Natural killer cell (primary cell): Measurements from ENCODE around the gene LINS1. TPM values are rescaled to one million over a fixed set of nuclear protein-coding genes. Genes with fewer than 3 reads are reported as not detected.

Experiments used
- ATAC-seq, 3 donors: fragments of 150-1000 bp in 2 of 3; fragments of 200-7000 bp in 1 of 3; cut with Tn5 transposase; 1 replicate in 1 of 3; 2 replicates in 2 of 3; pipeline ENCODE4 v1.10.0; 2021; ENCODE audit warnings: mild to moderate bottlenecking in 2 of 3, moderate library complexity in 2 of 3
- DNase-seq, 2 donors: peaks; one replicate each; pipeline versions ENCODE4 v3.0.0 to v3.0.0-alpha.2; 2013 to 2021; ENCODE audit warnings: mixed read lengths in 1 of 2
- H3K27ac ChIP-seq: one replicate; pipeline ENCODE4 v1.5.1; 2013; ENCODE audit warnings: mild to moderate bottlenecking, low read length
- H3K27me3 ChIP-seq: one replicate; pipeline ENCODE4 v1.6.1; 2013; ENCODE audit warnings: low read length; ENCODE audit not compliant: control insufficient read depth, insufficient read depth
- H3K36me3 ChIP-seq: one replicate; pipeline ENCODE4 v1.6.1; 2013; ENCODE audit warnings: low read length; ENCODE audit not compliant: control insufficient read depth, insufficient read depth
- H3K4me1 ChIP-seq: one replicate; pipeline ENCODE4 v1.6.1; 2013; ENCODE audit warnings: low read length; ENCODE audit not compliant: control insufficient read depth, insufficient read depth
- H3K4me3 ChIP-seq: one replicate; pipeline ENCODE4 v1.5.1; 2013; ENCODE audit warnings: low read length
- H3K9me3 ChIP-seq: one replicate; pipeline ENCODE4 v1.6.1; 2013; ENCODE audit warnings: low read length; ENCODE audit not compliant: control insufficient read depth, insufficient read depth
- H3K27ac Mint-ChIP-seq, 2 donors: one replicate each; pipeline ENCODE4 v1.8.0; 2022; ENCODE audit warnings: mild to moderate bottlenecking in 2 of 2, mixed read lengths in 2 of 2, moderate library complexity in 1 of 2
- H3K27me3 Mint-ChIP-seq, 2 donors: one replicate each; pipeline ENCODE4 v1.8.0; 2022; ENCODE audit warnings: low read depth in 2 of 2, mixed read lengths in 2 of 2
- H3K36me3 Mint-ChIP-seq: one replicate; pipeline ENCODE4 v1.8.0; 2022; ENCODE audit warnings: mixed read lengths
- H3K4me1 Mint-ChIP-seq, 2 donors: one replicate each; pipeline ENCODE4 v1.8.0; 2022; ENCODE audit warnings: mixed read lengths in 2 of 2
- H3K4me3 Mint-ChIP-seq: one replicate; pipeline ENCODE4 v1.8.0; 2022; ENCODE audit warnings: mild to moderate bottlenecking, moderate library complexity, mixed read lengths
- H3K9me3 Mint-ChIP-seq, 2 donors: one replicate each; pipeline ENCODE4 v1.8.0; 2022; ENCODE audit warnings: mixed read lengths in 2 of 2
- CTCF ChIP-seq: fragments of 200-600 bp; IDR thresholded peaks from one replicate; pipeline ENCODE4 v1.8.0; 2022; ENCODE audit warnings: antibody characterized with exemption
- WGBS: methylation state at CpG from one replicate; pipeline ENCODE4 v1.1.7; 2013; ENCODE audit warnings: missing lambda C conversion rate; ENCODE audit not compliant: insufficient coverage; 5-methylcytosine and 5-hydroxymethylcytosine counted together
- intact Hi-C: fragments of 100-400 bp; cut with micrococcal nuclease; formaldehyde crosslinking; loops from one replicate; pipeline ENCODE4 v1.14.2; 2022
- total RNA-seq, 4 donors: library from RNA; stranded (reverse); fragments of 120-200 nt in 1 of 4; gene quantifications; one replicate each; pipeline versions ENCODE4 v1.2.3 to v1.2.4, GENCODE V29; 2013 to 2022

The LINS1 gene
- total RNA-seq, 3 donors from 2014 or later (not counting 1 experiment from before 2014, with no cell fraction given), result 26.1 to 28.2 (median 26.7) TPM

GRCh38 chr15:100537331-100537730 lies 64.7 kb downstream of the LINS1 start:
- no peaks in the 10 kb centered on the region for H3K4me1 ChIP-seq
- H3K4me1 Mint-ChIP-seq, result no peaks in the 10 kb centered on the region
- peaks cover 6 to 33% of the 10 kb centered on the region in 2 donors for H3K27me3 Mint-ChIP-seq
- H3K4me3 ChIP-seq, result no peak overlapping the region
- no peak overlapping the region for H3K27ac Mint-ChIP-seq
- no peak for TF ChIP-seq CTCF
- ATAC-seq (peak in 1 of 3 donors; percentile 50), DNase-seq (no peak)
- H3K27ac ChIP-seq, result no peak overlapping the region
- 11% methylated on average over 1 of the region's 2 CpGs for WGBS
- H3K36me3 ChIP-seq, result no peaks in the 10 kb centered on the region
- no peaks in the 10 kb centered on the region for H3K27me3 ChIP-seq
- intact Hi-C loops, result no loop called here
- H3K9me3 Mint-ChIP-seq, result peaks cover 5% of the 10 kb centered on the region in 2 donors
- H3K36me3 Mint-ChIP-seq, result peaks cover 9% of the 10 kb centered on the region
- H3K4me3 Mint-ChIP-seq, result no peak overlapping the region
- H3K9me3 ChIP-seq, result peaks cover 5% of the 10 kb centered on the region

GRCh38 chr15:100536733-100537132 lies 65.3 kb downstream of the LINS1 start:
- Mint-ChIP-seq H3K4me1 (no peaks in the 10 kb centered on the region), H3K36me3 (peaks cover 9% of the 10 kb centered on the region), H3K4me3 (no peak overlapping the region), H3K27ac (no peak overlapping the region), H3K27me3 (peaks cover 8 to 35% of the 10 kb centered on the region in 2 donors), H3K9me3 (peaks cover 5% of the 10 kb centered on the region in 2 donors)
- H3K9me3 ChIP-seq, result peaks cover 5% of the 10 kb centered on the region
- no peaks in the 10 kb centered on the region for H3K36me3 ChIP-seq
- no peak overlapping the region for H3K4me3 ChIP-seq
- intact Hi-C loops, result no loop called here
- H3K27ac ChIP-seq, result no peak overlapping the region
- H3K4me1 ChIP-seq, result no peaks in the 10 kb centered on the region
- TF ChIP-seq CTCF, result no peak
- ATAC-seq (no peak), DNase-seq (no peak)
- no peaks in the 10 kb centered on the region for H3K27me3 ChIP-seq

GRCh38 chr15:100533886-100534285 lies 68.1 kb downstream of the LINS1 start:
- Histone ChIP-seq H3K4me3 (no peak overlapping the region), H3K27me3 (no peaks in the 10 kb centered on the region), H3K4me1 (no peaks in the 10 kb centered on the region), H3K9me3 (peaks cover 5% of the 10 kb centered on the region), H3K36me3 (no peaks in the 10 kb centered on the region), H3K27ac (no peak overlapping the region)
- no peak for ATAC-seq
- Mint-ChIP-seq H3K36me3 (peaks cover 3% of the 10 kb centered on the region), H3K4me1 (no peaks in the 10 kb centered on the region), H3K27ac (no peak overlapping the region), H3K4me3 (no peak overlapping the region), H3K27me3 (peaks cover 17 to 22% of the 10 kb centered on the region in 2 donors), H3K9me3 (peaks cover under 1 to 1% of the 10 kb centered on the region in 2 donors)
- intact Hi-C loops, result no loop called here
- DNase-seq, result no peak
- TF ChIP-seq CTCF, result no peak
- 60% methylated on average over 1 of the region's 1 CpG for WGBS

GRCh38 chr15:100531823-100532327 lies 70.1 kb downstream of the LINS1 start:
- Histone ChIP-seq H3K4me1 (no peaks in the 10 kb centered on the region), H3K9me3 (no peaks in the 10 kb centered on the region), H3K27me3 (no peaks in the 10 kb centered on the region), H3K36me3 (no peaks in the 10 kb centered on the region), H3K27ac (no peak overlapping the region), H3K4me3 (no peak overlapping the region)
- ATAC-seq, result no peak
- DNase-seq, result no peak
- Mint-ChIP-seq H3K4me1 (no peaks in the 10 kb centered on the region), H3K27ac (no peak overlapping the region), H3K4me3 (no peak overlapping the region), H3K9me3 (no peaks in the 10 kb centered on the region), H3K27me3 (peaks cover 20 to 27% of the 10 kb centered on the region in 2 donors), H3K36me3 (no peaks in the 10 kb centered on the region)
- intact Hi-C loops, result no loop called here
- WGBS, result 80% methylated on average over 11 of the region's 11 CpGs
- TF ChIP-seq CTCF, result no peak
